Measurements from ENCODE around the gene RERE. TPM values are rescaled to one million over a fixed set of nuclear protein-coding genes. Genes with fewer than 3 reads are reported as not detected.

RERE gene
- polyA plus RNA-seq, 1 of the 3 experiments (the other 2 are of a cell fraction), result 8.1 TPM

GRCh38 chr1:8357329-8358101 lies 459.9 kb downstream of the RERE start:
- CTCF ChIA-PET, result interaction anchor here (0.9 to 1.7 kb wide), 4 partner anchors 8 to 688 kb away, joined by 3 to 5 read pairs (median 4); no protein-coding TSS in a partner anchor

GRCh38 chr1:8356256-8357209 lies 460.9 kb downstream of the RERE start:
- H3K79me2 ChIP-seq (ENCODE audit: insufficient read depth), result no peaks in the 10 kb centered on the region
- H3K4me2 ChIP-seq, result no peak overlapping the region
- H3K36me3 ChIP-seq (replicated peaks in 1 of 2; ENCODE audit: control insufficient read depth in 1 of 2, insufficient read depth in 2 of 2, low read length in 1 of 2), result peaks cover under 1 to 83% of the 10 kb centered on the region in 2 experiments
- ChIA-PET CTCF (interaction anchor here (0.8 to 0.9 kb wide), 2 partner anchors 342 to 687 kb away, joined by 3 read pairs; no protein-coding TSS in a partner anchor), POLR2A (no interaction called here)
- no peaks in the 10 kb centered on the region for H3K9me2 ChIP-seq
- H3K27ac ChIP-seq (ENCODE audit: low read depth in 2 of 2, low read length in 1 of 2), result no peak overlapping the region; a peak in 1 of 4 replicates
- H3K4me3 ChIP-seq (ENCODE audit: low read depth in 2 of 2, low read length in 1 of 2), result no peak overlapping the region
- H4K20me1 ChIP-seq (ENCODE audit: insufficient read depth), result no peaks in the 10 kb centered on the region
- H2AFZ ChIP-seq (ENCODE audit: low read depth), result no peak overlapping the region
- 94% methylated on average over 14 of the region's 27 CpGs for WGBS (ENCODE audit: low lambda C conversion rate)
- H3K9me3 ChIP-seq, result no peaks in the 10 kb centered on the region
- H3K4me1 ChIP-seq (ENCODE audit: control insufficient read depth in 1 of 2, insufficient read depth in 2 of 2, low read depth in 1 of 2, low read length in 1 of 2), result peaks cover 0 to 20% of the 10 kb centered on the region in 2 experiments; a peak in 1 of 4 replicates
- H3F3A ChIP-seq (replicated peaks; ENCODE audit: insufficient read depth), result peaks cover 4% of the 10 kb centered on the region
- H3K9ac ChIP-seq, result no peak overlapping the region
- DNase-seq, result no peak
- H3K27me3 ChIP-seq (ENCODE audit: insufficient read depth), result no peaks in the 10 kb centered on the region
- TF ChIP-seq NRF1 (IDR thresholded peaks at IDR 0.05; ENCODE audit: low read depth, low read length), result no peak

More at GRCh38 chr1:8357329-8358101, 459.9 kb downstream of the RERE start:
- H3K4me2 ChIP-seq, result no peak overlapping the region
- H3K27me3 ChIP-seq (ENCODE audit: insufficient read depth), result no peaks in the 10 kb centered on the region
- H3F3A ChIP-seq (replicated peaks; ENCODE audit: insufficient read depth), result peaks cover 4% of the 10 kb centered on the region
- H3K9me2 ChIP-seq, result no peaks in the 10 kb centered on the region
- peaks cover 0 to 20% of the 10 kb centered on the region in 2 experiments; a peak in 1 of 4 replicates for H3K4me1 ChIP-seq (ENCODE audit: control insufficient read depth in 1 of 2, insufficient read depth in 2 of 2, low read depth in 1 of 2, low read length in 1 of 2)
- DNase-seq, result no peak
- WGBS (ENCODE audit: low lambda C conversion rate), result 93% methylated on average over 6 of the region's 14 CpGs
- no peaks in the 10 kb centered on the region for H3K9me3 ChIP-seq
- POLR2A ChIA-PET, result no interaction called here
- H4K20me1 ChIP-seq (ENCODE audit: insufficient read depth), result no peaks in the 10 kb centered on the region
- peaks cover 5 to 89% of the 10 kb centered on the region in 2 experiments for H3K36me3 ChIP-seq (replicated peaks in 1 of 2; ENCODE audit: control insufficient read depth in 1 of 2, insufficient read depth in 2 of 2, low read length in 1 of 2)
- no peak overlapping the region; a peak in 1 of 4 replicates for H3K27ac ChIP-seq (ENCODE audit: low read depth in 2 of 2, low read length in 1 of 2)
- no peak overlapping the region for H3K9ac ChIP-seq
- TF ChIP-seq RFX5 (IDR thresholded peaks at IDR 0.05; ENCODE audit: low read length), result no peak
- H2AFZ ChIP-seq (ENCODE audit: low read depth), result no peak overlapping the region
- no peaks in the 10 kb centered on the region for H3K79me2 ChIP-seq (ENCODE audit: insufficient read depth)
- no peak overlapping the region for H3K4me3 ChIP-seq (ENCODE audit: low read depth in 2 of 2, low read length in 1 of 2)

- WGBS (ENCODE audit: low lambda C conversion rate), result 95% methylated on average over 13 of the region's 24 CpGs
- no peak overlapping the region for H3K9ac ChIP-seq
- H3K4me3 ChIP-seq (ENCODE audit: low read depth in 2 of 2, low read length in 1 of 2), result no peak overlapping the region
- no peaks in the 10 kb centered on the region for H3K27me3 ChIP-seq (ENCODE audit: insufficient read depth)
- H3F3A ChIP-seq (replicated peaks; ENCODE audit: insufficient read depth), result peaks cover 4% of the 10 kb centered on the region
- no peak overlapping the region; a peak in 1 of 4 replicates for H3K27ac ChIP-seq (ENCODE audit: low read depth in 2 of 2, low read length in 1 of 2)
- ChIA-PET POLR2A (no interaction called here), CTCF (interaction anchor here (0.8 kb wide), 1 partner anchor 341 kb away, joined by 3 read pairs; no protein-coding TSS in a partner anchor)
- H3K9me2 ChIP-seq, result no peaks in the 10 kb centered on the region
- peaks cover 0 to 75% of the 10 kb centered on the region in 2 experiments for H3K36me3 ChIP-seq (replicated peaks in 1 of 2; ENCODE audit: control insufficient read depth in 1 of 2, insufficient read depth in 2 of 2, low read length in 1 of 2)
- H3K79me2 ChIP-seq (ENCODE audit: insufficient read depth), result no peaks in the 10 kb centered on the region
- TF ChIP-seq EP300 (IDR thresholded peaks at IDR 0.05; ENCODE audit: borderline replicate concordance in 1 of 2, low read depth in 1 of 2, low read length in 1 of 2) (no peak), RXRA (IDR thresholded peaks at IDR 0.05; ENCODE audit: borderline replicate concordance, low read depth) (no peak), YY1 (IDR thresholded peaks at IDR 0.05; ENCODE audit: low read depth) (no peak), GABPA (IDR thresholded peaks at IDR 0.05; ENCODE audit: low read depth) (no peak), SMC3 (IDR thresholded peaks at IDR 0.05; ENCODE audit: low read depth, low read length) (no peak)
- TF ChIP-seq, protein P1, sequence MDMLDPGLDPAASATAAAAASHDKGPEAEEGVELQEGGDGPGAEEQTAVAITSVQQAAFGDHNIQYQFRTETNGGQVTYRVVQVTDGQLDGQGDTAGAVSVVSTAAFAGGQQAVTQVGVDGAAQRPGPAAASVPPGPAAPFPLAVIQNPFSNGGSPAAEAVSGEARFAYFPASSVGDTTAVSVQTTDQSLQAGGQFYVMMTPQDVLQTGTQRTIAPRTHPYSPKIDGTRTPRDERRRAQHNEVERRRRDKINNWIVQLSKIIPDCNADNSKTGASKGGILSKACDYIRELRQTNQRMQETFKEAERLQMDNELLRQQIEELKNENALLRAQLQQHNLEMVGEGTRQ (IDR thresholded peaks at IDR 0.05; ENCODE audit: borderline replicate concordance, low read depth, low read length), result no peak
- no peaks in the 10 kb centered on the region for H4K20me1 ChIP-seq (ENCODE audit: insufficient read depth)
- H3K9me3 ChIP-seq, result no peaks in the 10 kb centered on the region
- H3K4me1 ChIP-seq (ENCODE audit: control insufficient read depth in 1 of 2, insufficient read depth in 2 of 2, low read depth in 1 of 2, low read length in 1 of 2), result peaks cover 0 to 20% of the 10 kb centered on the region in 2 experiments; a peak in 1 of 4 replicates
- no peak overlapping the region for H2AFZ ChIP-seq (ENCODE audit: low read depth)
- no peak overlapping the region for H3K4me2 ChIP-seq
- DNase-seq, result no peak
Measured at GRCh38 chr1:8355439-8356255, 461.8 kb downstream of the RERE start.

All from SK-N-SH (cell line).